Activated naive CD8-positive, alpha-beta T cell treated with anti-CD3 and anti-CD28 coated beads for 36 hours (primary cell): ENCODE results near the gene FAM120B. TPM values are rescaled to one million over a fixed set of nuclear protein-coding genes. Genes with fewer than 3 reads are reported as not detected.
"Not testable (repeated sequence)": the region's sequence is repeated elsewhere in the genome, so short reads cannot be mapped to it uniquely, and the experiment has no call there.

Experiments used
- DNase-seq: peaks from one replicate; pipeline ENCODE4 v3.0.0; 2021
- H3K27ac Mint-ChIP-seq: one replicate; pipeline ENCODE4 v1.8.0; 2022; ENCODE audit warnings: mild to moderate bottlenecking, moderate library complexity, mixed read lengths
- H3K27me3 Mint-ChIP-seq: one replicate; pipeline ENCODE4 v1.8.0; 2022; ENCODE audit warnings: mild to moderate bottlenecking, mixed read lengths
- H3K36me3 Mint-ChIP-seq: one replicate; pipeline ENCODE4 v1.8.0; 2021; ENCODE audit warnings: mild to moderate bottlenecking, mixed read lengths
- H3K4me1 Mint-ChIP-seq: one replicate; pipeline ENCODE4 v1.8.0; 2021; ENCODE audit warnings: mixed read lengths
- H3K4me3 Mint-ChIP-seq: one replicate; pipeline ENCODE4 v1.8.0; 2022; ENCODE audit warnings: mild to moderate bottlenecking, moderate library complexity, mixed read lengths
- H3K9me3 Mint-ChIP-seq: one replicate; pipeline ENCODE4 v1.8.0; 2022; ENCODE audit warnings: mixed read lengths
- total RNA-seq, 2 experiments: library from RNA; stranded (reverse); gene quantifications; one replicate each; pipeline ENCODE4 v1.2.3, GENCODE V29; 2021

FAM120B gene
- total RNA-seq, 2 experiments from 2014 or later = 19.4 to 19.7 TPM

DNA sequence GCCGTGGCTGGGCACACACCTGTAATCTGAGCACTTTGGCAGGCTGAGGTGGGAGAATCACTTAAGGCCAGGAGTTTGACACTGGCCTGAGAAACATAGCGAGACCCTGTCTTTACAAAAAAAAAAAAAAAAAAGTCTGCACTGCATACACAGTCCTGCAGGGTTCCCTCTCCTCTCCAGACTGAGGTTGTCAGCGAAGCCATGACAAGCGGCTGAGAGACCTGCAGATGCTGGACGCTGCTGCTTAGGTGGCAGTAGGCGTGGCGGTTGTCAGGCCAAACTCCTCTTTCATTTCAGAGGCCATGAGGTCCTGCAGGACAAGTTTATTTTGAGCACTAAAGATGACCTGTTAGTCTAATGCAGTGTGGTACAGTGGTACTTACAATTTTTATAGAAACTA lies 86.5 kb downstream of the FAM120B start:
- peaks cover 7% of the 10 kb centered on the region for H3K4me1 Mint-ChIP-seq
- no peak for DNase-seq
- H3K36me3 Mint-ChIP-seq = peaks cover 24% of the 10 kb centered on the region
- H3K27ac Mint-ChIP-seq = no peak overlapping the region
- H3K9me3 Mint-ChIP-seq = peaks cover 3% of the 10 kb centered on the region
- no peaks in the 10 kb centered on the region for H3K27me3 Mint-ChIP-seq
- no peak overlapping the region for H3K4me3 Mint-ChIP-seq

DNA sequence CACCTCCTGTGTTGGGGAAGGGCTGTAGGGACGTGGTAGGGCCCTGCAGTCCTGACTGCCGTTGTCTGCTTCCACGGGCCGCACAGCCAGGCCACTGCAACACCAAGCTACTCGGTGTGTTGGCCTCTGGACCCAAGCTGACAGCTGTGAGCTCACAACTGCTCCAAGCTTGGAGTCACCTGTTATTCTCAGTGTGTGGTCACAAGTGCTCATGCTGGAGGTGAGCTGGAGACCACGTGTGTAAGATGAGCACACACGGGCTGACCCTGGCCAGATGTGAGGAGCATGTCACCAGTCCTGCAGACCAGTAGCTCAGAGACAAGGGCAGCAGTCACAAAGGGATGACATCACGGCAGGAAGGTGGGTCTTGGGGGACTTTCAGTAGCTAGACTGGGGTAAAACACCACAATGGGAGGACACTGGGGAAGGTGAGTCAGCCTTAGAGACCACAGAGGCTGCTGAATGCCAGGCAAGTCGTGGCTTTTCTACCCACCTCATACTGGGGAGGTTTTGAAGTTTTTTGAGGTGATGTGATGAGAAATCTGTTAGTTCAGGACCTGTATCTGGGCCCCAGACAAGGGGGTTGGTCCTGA lies 87.3 kb downstream of the FAM120B start:
- peaks cover 3% of the 10 kb centered on the region for H3K9me3 Mint-ChIP-seq
- H3K4me1 Mint-ChIP-seq = peaks cover 7% of the 10 kb centered on the region
- H3K27ac Mint-ChIP-seq = peak overlapping the region; percentile 67
- H3K27me3 Mint-ChIP-seq = no peaks in the 10 kb centered on the region
- H3K36me3 Mint-ChIP-seq = peaks cover 24% of the 10 kb centered on the region
- no peak overlapping the region for H3K4me3 Mint-ChIP-seq
- peak; percentile 64 for DNase-seq

DNA sequence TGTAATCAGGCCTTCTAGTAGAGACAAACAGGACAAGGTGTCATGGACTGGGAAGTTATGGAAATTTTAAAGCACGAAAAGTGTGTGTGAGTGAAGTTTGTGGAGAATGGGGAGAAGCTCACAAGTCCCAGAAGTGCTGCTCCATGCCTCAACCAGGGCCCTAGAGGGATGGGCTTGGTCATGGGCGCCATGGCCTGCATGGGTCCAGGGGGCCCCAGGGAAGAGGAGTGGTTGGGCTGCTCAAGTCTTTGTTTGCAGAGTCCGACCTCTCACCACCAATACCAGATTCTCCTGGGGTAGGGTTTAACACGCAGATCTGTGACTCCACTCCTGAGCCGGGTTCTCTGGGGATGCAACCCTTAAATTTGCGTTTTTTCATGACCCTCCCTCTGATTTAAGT lies 88.4 kb downstream of the FAM120B start:
- Mint-ChIP-seq H3K27me3 (no peaks in the 10 kb centered on the region), H3K9me3 (peaks cover 3% of the 10 kb centered on the region), H3K27ac (no peak overlapping the region), H3K4me1 (peaks cover 7% of the 10 kb centered on the region), H3K4me3 (no peak overlapping the region), H3K36me3 (peaks cover 24% of the 10 kb centered on the region)
- DNase-seq = no peak

DNA sequence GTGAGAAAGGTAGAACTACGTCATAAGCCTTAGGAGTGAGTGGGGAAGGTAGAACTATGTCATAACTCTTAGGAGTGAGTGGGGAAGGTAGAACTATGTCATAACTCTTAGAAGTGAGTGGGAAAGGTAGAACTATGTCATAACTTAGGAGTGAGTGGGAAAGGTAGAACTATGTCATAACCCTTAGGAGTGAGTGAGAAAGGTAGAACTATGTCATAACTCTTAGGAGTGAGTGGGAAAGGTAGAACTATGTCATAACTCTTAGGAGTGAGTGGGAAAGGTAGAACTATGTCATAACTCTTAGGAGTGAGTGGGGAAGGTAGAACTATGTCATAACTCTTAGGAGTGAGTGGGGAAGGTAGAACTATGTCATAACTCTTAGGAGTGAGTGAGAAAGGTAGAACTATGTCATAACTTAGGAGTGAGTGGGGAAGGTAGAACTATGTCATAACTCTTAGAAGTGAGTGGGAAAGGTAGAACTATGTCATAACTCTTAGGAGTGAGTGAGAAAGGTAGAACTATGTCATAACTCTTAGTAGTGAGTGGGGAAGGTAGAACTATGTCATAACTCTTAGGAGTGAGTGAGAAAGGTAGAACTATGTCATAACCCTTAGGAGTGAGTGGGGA lies 92.3 kb downstream of the FAM120B start:
- peaks cover 15% of the 10 kb centered on the region for H3K36me3 Mint-ChIP-seq
- DNase-seq, H3K9me3 Mint-ChIP-seq, H3K27me3 Mint-ChIP-seq, H3K4me1 Mint-ChIP-seq, H3K4me3 Mint-ChIP-seq, H3K27ac Mint-ChIP-seq: not testable (repeated sequence)

DNA sequence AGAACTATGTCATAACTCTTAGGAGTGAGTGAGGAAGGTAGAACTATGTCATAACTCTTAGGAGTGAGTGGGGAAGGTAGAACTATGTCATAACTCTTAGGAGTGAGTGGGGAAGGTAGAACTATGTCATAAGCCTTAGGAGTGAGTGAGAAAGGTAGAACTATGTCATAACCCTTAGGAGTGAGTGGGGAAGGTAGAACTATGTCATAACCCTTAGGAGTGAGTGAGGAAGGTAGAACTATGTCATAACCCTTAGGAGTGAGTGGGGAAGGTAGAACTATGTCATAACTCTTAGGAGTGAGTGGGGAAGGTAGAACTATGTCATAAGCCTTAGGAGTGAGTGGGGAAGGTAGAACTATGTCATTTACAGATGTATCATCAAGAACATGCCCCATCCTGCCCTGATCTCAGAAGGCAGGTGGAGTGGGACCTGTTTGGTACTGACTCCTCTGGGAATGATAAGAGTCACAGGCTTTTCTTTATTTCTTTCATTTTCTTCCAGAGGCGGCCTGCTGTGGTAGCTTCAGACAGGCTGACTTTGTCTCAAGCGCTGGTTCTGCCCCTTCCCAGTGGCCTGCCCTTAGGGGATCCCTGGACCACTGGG lies 93.5 kb downstream of the FAM120B start:
- H3K4me3 Mint-ChIP-seq, H3K9me3 Mint-ChIP-seq, H3K4me1 Mint-ChIP-seq, DNase-seq, H3K27ac Mint-ChIP-seq, H3K27me3 Mint-ChIP-seq: not testable (repeated sequence)
- H3K36me3 Mint-ChIP-seq = peaks cover 11% of the 10 kb centered on the region

DNA sequence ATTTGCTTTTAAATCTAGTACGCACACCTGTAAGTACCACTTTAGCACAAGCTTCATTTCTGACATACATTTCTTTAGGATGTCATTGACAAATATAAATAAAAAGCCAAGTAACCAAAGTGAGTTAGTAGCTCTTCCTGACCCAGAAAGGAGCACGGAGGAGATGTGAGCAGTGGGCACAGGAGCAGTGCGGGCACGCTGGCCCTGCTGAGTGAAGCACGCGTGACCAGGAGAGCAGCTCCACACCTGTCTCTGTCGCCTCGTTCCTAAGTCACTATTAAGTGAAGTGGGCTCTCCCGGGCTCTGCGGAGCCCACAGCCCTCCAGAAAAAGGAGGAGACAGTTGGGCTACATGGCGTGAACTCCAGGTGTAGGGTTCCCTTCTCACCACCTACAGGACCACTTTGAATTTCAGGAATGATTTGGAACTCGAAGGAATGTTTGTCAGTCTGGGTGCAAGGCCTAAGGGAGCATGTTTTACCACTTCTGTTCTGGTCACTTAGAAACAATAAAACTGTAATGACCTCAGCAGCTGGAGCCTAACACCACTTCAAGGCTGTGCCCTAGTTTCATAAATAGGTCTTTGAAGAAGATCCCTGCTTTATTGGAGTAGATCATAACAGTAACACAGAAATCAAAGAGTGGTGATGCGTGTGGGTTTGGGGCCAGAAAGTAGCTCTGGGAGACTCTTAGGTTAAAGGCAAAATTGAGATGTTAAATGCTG lies 95.9 kb downstream of the FAM120B start:
- no peaks in the 10 kb centered on the region for H3K27me3 Mint-ChIP-seq
- no peaks in the 10 kb centered on the region for H3K4me1 Mint-ChIP-seq
- H3K4me3 Mint-ChIP-seq = no peak overlapping the region
- no peaks in the 10 kb centered on the region for H3K9me3 Mint-ChIP-seq
- H3K27ac Mint-ChIP-seq = no peak overlapping the region
- peaks cover 22% of the 10 kb centered on the region for H3K36me3 Mint-ChIP-seq
- no peak for DNase-seq

DNA sequence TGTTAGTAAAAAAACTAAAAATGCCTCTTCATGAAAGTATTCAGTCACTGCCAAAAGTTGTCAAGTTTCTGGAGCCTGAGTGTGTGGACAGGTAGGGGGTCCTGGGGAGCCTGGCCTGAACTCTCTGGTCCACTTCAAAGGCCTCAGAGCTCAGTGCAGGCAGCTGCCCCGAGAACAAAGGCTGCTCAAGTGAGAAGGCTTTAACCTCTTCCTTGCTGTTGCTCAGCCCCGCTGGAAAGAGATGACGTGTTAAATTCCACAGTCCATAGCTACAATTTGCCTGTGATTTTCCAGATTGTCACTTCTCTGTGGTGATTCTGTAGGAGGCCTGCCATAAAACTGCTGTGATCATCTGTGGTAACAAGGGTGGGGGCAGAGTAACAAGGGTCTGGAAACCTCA lies 96.9 kb downstream of the FAM120B start:
- no peak overlapping the region for H3K4me3 Mint-ChIP-seq
- no peaks in the 10 kb centered on the region for H3K4me1 Mint-ChIP-seq
- DNase-seq = no peak
- H3K36me3 Mint-ChIP-seq = peaks cover 22% of the 10 kb centered on the region
- H3K27me3 Mint-ChIP-seq = no peaks in the 10 kb centered on the region
- H3K9me3 Mint-ChIP-seq = no peaks in the 10 kb centered on the region
- no peak overlapping the region for H3K27ac Mint-ChIP-seq

DNA sequence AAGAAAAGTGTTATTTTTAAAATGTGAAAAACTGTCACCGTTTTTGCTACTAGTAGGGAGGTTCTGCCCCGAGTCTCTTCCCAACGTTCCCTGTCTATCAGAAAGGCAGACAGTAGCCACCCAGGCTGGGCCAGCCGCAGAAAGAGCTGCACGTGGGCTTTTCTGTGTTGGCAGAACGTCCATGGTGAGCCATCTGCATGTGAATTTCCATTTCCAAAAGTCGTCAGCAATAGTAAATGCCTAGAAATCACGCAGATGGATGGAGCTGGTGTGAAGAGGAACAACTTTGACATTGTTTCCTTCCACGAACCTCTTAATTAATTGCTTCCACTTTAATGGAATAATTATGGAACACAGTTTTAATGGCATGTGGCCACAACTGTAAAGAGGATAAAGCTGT lies 97.5 kb downstream of the FAM120B start:
- no peak for DNase-seq
- H3K27me3 Mint-ChIP-seq = no peaks in the 10 kb centered on the region
- no peaks in the 10 kb centered on the region for H3K9me3 Mint-ChIP-seq
- H3K4me1 Mint-ChIP-seq = no peaks in the 10 kb centered on the region
- H3K36me3 Mint-ChIP-seq = peaks cover 24% of the 10 kb centered on the region
- no peak overlapping the region for H3K4me3 Mint-ChIP-seq
- no peak overlapping the region for H3K27ac Mint-ChIP-seq

DNA sequence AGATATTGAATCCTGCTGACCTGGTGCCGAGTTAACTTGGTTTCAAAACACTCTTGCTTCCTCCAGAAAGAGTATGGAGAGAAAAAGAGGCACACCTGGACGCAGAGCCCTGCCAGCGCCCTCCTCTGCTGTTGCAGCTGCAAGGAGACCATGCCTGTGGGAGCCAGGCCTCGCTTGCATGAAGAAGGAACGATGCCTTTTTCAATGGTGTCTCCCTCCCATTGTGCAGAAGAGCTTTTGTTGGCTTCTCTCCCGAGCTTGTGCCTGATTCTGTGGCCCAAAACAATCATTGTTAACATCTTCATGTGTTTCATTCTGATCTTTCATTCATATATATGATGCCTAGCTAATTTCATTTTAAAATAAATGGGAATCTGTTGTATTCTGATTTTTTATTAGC lies 98.1 kb downstream of the FAM120B start:
- no peaks in the 10 kb centered on the region for H3K27me3 Mint-ChIP-seq
- no peaks in the 10 kb centered on the region for H3K9me3 Mint-ChIP-seq
- peaks cover 24% of the 10 kb centered on the region for H3K36me3 Mint-ChIP-seq
- no peaks in the 10 kb centered on the region for H3K4me1 Mint-ChIP-seq
- no peak overlapping the region for H3K4me3 Mint-ChIP-seq
- no peak overlapping the region for H3K27ac Mint-ChIP-seq
- DNase-seq = no peak

DNA sequence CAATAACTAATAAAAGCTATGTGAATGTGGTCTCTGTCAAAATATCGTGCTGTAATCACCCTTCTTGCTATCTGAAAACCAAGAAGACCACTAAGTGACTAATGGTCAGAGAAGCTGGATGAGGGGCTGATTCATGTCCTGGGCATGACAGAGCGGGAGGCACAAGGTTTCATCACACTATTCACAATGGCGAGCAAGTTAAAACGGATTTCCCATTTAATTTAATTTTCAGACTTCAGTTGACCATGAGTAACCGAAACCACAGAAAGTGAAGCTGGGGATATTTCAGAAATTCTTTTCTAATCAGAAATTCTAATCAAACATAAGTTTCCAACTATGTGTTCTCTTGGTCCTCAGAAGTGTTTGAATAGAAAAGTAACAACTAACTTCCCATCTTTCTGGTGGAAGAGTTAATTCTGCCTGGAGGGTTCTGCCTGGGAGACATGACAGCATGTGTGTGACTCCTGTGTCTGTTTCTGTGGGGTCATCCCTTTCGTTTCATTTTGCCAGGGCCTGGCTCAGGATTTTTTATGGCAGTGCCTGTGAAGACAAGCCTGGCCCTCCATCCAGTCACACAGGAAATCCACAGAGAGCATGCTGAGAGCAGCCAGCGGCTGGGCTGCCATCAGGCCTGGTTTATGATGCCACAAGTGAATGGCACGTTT lies 98.9 kb downstream of the FAM120B start:
- Mint-ChIP-seq H3K27me3 (no peaks in the 10 kb centered on the region), H3K4me3 (no peak overlapping the region), H3K9me3 (peaks cover 1% of the 10 kb centered on the region), H3K36me3 (peaks cover 24% of the 10 kb centered on the region), H3K27ac (peak overlapping the region; percentile 21), H3K4me1 (no peaks in the 10 kb centered on the region)
- DNase-seq = no peak

DNA sequence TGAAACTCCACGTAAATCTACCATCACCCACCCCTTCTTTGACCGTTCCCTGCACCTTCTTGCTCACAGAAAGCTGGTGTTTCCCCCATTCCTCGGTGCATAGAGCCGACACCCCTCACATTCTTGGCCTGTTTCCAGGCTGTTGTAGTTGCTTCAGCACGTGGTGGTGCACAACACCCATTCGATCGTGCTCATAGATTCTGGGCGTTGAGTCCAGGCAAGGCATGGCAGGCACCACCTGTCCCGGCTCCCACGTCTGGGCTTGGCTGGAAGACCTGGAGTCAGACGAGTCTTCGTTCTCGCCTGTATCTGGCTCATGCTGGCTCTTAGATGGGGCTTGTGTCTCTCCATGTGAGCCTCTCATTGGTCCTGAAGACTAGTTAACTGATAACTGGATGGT lies 100.6 kb downstream of the FAM120B start:
- Mint-ChIP-seq H3K27ac (no peak overlapping the region), H3K4me3 (no peak overlapping the region), H3K36me3 (peaks cover 24% of the 10 kb centered on the region), H3K9me3 (peaks cover 9% of the 10 kb centered on the region), H3K4me1 (no peaks in the 10 kb centered on the region), H3K27me3 (no peaks in the 10 kb centered on the region)
- no peak for DNase-seq

DNA sequence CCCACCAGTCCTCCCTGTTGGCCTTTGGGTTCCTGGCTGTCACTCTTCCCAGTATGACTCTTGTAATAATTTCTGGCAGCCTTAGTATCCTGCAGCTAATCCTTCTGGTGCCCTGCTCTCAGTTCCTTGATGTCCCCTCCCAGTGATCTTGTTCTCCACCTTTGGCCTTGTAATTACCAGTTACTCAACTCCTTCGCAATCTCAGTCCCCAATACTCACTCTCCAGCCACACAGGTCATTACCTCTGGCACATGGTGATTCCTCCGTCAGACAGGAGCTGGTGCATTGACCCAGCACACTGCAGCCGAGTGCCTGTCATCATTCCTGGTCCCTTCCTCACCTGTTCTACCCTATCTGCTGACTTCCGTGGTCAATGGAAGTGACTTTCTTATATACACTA lies 101.4 kb downstream of the FAM120B start:
- Mint-ChIP-seq H3K27ac (no peak overlapping the region), H3K27me3 (no peaks in the 10 kb centered on the region), H3K36me3 (peaks cover 24% of the 10 kb centered on the region), H3K9me3 (peaks cover 9% of the 10 kb centered on the region), H3K4me3 (no peak overlapping the region), H3K4me1 (no peaks in the 10 kb centered on the region)
- DNase-seq = no peak

DNA sequence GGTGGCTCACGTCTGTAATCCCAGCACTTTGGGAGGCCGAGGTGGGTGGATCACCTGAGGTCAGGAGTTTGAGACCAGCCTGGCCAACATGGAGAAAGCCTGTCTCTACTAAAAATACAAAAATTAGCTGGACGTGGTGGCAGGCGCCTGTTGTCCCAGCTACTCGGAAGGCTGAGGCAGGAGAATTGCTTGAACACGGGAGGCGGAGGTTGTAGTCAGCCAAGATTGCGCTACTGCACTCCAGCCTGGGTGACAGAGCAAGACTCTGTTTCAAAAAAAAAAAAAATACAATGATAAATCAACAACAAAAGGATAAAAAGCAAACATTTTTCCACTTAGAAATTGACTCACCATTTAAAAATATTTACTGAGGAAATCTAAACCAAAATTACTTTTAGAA lies 103.2 kb downstream of the FAM120B start:
- H3K27ac Mint-ChIP-seq, H3K9me3 Mint-ChIP-seq, H3K27me3 Mint-ChIP-seq, DNase-seq, H3K4me1 Mint-ChIP-seq, H3K4me3 Mint-ChIP-seq: not testable (repeated sequence)
- H3K36me3 Mint-ChIP-seq = peaks cover 24% of the 10 kb centered on the region

DNA sequence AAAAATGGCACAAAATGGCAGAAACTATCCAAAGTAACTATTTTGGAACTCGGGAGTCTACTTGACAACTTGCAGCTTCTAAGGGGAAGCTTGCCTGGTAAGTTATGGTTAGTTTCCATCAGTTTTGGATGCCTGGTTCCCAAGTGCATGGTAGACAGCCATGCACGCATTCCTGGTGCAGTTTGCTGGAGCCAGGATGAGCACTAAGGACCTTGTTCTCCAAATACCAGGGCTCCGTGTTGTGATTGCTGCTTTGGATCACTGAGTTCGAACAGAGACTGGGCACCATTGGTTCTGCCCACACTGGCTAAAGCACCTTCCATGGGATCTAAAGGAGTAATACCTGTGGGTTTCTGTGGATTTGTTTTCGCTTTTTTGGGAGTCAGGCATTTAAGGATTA lies 103.7 kb downstream of the FAM120B start:
- no peaks in the 10 kb centered on the region for H3K27me3 Mint-ChIP-seq
- no peaks in the 10 kb centered on the region for H3K4me1 Mint-ChIP-seq
- H3K9me3 Mint-ChIP-seq = peaks cover 9% of the 10 kb centered on the region
- no peak overlapping the region for H3K4me3 Mint-ChIP-seq
- no peak for DNase-seq
- H3K36me3 Mint-ChIP-seq = peaks cover 20% of the 10 kb centered on the region
- H3K27ac Mint-ChIP-seq = no peak overlapping the region

DNA sequence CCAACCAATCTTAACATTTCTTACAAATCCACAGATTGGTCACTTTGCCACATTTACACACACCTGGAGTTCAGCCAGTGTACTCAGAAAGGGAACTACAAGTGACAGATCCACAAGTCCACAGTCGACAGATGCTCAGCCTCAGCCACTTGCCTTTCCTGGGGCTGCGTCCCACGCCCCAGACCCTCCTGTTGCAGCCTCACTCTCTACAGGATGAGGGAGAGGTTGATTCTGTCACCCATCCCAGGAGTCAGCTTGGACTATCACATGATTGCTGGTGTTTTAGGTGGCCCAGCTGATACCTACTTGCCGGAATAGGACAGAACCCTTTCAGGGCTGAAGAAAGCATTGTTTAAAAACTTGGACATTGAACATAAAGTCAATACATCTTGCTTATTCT lies 108.8 kb downstream of the FAM120B start:
- Mint-ChIP-seq H3K27ac (no peak overlapping the region), H3K9me3 (peaks cover 8% of the 10 kb centered on the region), H3K4me1 (no peaks in the 10 kb centered on the region)

More for the DNA sequence above, 108.8 kb downstream of the FAM120B start:
- H3K36me3 Mint-ChIP-seq = no peaks in the 10 kb centered on the region
- H3K27me3 Mint-ChIP-seq = no peaks in the 10 kb centered on the region
- no peak for DNase-seq
- no peak overlapping the region for H3K4me3 Mint-ChIP-seq
